ENCODE results near the gene RILPL1. TPM values are rescaled to one million over a fixed set of nuclear protein-coding genes. Genes with fewer than 3 reads are reported as not detected.

Gene RILPL1
- total and polyA plus RNA-seq, 2 of the 4 experiments (the other 2 are of a cell fraction), result 11.1 to 19.8 TPM

DNA sequence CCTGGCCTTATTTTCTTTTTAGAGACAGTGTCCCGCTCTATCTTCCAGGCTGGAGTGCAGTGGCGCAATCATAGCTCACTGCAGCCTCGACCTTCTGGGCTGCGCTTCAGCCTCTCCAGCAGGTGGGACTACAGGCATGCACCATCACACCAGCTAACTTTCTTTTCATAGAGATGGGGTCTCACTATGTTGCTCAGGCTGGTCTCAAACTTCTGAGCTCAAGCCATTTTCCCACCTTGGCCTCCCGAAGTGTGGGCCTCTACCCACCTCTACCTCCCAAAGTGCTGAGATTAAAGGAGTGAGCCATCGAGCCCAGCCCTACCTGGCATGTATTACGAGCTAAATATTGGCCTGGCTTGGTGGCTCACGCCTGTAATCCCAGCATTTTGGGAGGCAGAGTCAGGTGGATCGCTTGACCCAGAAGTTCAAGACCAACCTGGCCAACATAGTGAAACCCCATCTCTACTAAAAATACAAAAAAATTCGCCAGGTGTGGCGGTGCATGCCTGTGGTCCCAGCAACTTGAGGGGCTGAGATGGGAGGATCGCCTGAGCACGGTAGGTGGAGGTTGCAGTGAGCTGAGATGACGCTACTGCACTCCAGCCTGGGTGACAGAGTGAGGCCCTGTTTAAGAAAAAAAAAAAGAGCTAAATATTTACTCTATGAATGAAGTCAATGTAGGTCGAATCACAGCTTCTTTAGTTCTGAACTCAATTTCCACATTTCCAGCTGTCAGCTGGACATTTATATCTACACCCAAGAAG, 7.6 kb upstream of the RILPL1 start:
- WGBS, 2 experiments (ENCODE audit: extremely low coverage in 2 of 2, insufficient read length in 1 of 2), result 90% methylated on average over 4 of the region's 15 CpGs; no CpG with 5 or more reads in 1 of the 2 experiments
- H2AK5ac ChIP-seq (ENCODE audit: low read depth, low read length), result no peak overlapping the region
- no peaks in the 10 kb centered on the region for H3K9me3 ChIP-seq (ENCODE audit: control insufficient read depth, insufficient read depth, low read length)
- H3K4me1 ChIP-seq (ENCODE audit: control insufficient read depth, insufficient read depth, low read length), result no peaks in the 10 kb centered on the region
- peaks cover 6% of the 10 kb centered on the region for H3K27me3 ChIP-seq (ENCODE audit: control insufficient read depth, insufficient read depth, low read length)
- H3K4ac ChIP-seq (ENCODE audit: low read depth, low read length), result no peak overlapping the region
- H3K9me1 ChIP-seq (ENCODE audit: insufficient read depth, low read length), result no peaks in the 10 kb centered on the region
- no peak overlapping the region for H3K9ac ChIP-seq (ENCODE audit: low read depth, low read length)
- no peak overlapping the region for H2AK9ac ChIP-seq (replicated peaks; ENCODE audit: low read depth, low read length, poor library complexity)
- no peak overlapping the region for H2BK5ac ChIP-seq (ENCODE audit: low read depth, low read length, poor library complexity, severe bottlenecking)
- no peak overlapping the region for H2AFZ ChIP-seq (replicated peaks; ENCODE audit: low read length, poor library complexity)
- H4K91ac ChIP-seq (ENCODE audit: insufficient read depth, low read depth, low read length), result no peak overlapping the region
- intact Hi-C loops (cut with micrococcal nuclease), result no loop called here
- dilution Hi-C loops (cut with HindIII; ENCODE audit: low sequenced_read_pairs, unreplicated experiment), result no loop called here
- no peaks in the 10 kb centered on the region for H4K20me1 ChIP-seq (ENCODE audit: insufficient read depth, low read length)
- no peak overlapping the region for H2BK15ac ChIP-seq (ENCODE audit: low read depth, low read length)
- H3K4me2 ChIP-seq (ENCODE audit: low read depth, low read length), result no peak overlapping the region
- no TSS peak for BruUV-seq (replicated peaks)
- no peaks in the 10 kb centered on the region for H3K36me3 ChIP-seq (ENCODE audit: control insufficient read depth, insufficient read depth, low read length)
- no peak overlapping the region for H4K5ac ChIP-seq (ENCODE audit: low read depth, low read length)
- H3K27ac ChIP-seq (ENCODE audit: insufficient read depth, low read length), result no peak overlapping the region
- no peak overlapping the region for H3K56ac ChIP-seq (ENCODE audit: extremely low read depth, insufficient read depth, low read length)
- in situ Hi-C loops (cut with MboI; ENCODE audit: low sequenced_read_pairs), result no loop called here
- no peak overlapping the region for H3K4me3 ChIP-seq (ENCODE audit: insufficient read depth, low read depth, low read length)
- no peak for ATAC-seq (ENCODE audit: low read depth)
- CTCF ChIA-PET, result no interaction called here
- DNase-seq, result no peak
- no peak overlapping the region for H3K23ac ChIP-seq (ENCODE audit: low read depth, low read length)
- no peak overlapping the region for H2BK120ac ChIP-seq (ENCODE audit: low read depth, low read length)
- no peak overlapping the region for H3K14ac ChIP-seq (replicated peaks; ENCODE audit: low read depth, low read length)
- H4K8ac ChIP-seq (ENCODE audit: low read depth in 2 of 2, low read length in 2 of 2), result no peak overlapping the region
- H3K18ac ChIP-seq (ENCODE audit: low read depth, low read length), result no peak overlapping the region
- no peaks in the 10 kb centered on the region for H3K79me1 ChIP-seq (ENCODE audit: low read depth in 1 of 2, low read length in 2 of 2)
- no peak overlapping the region for H2BK20ac ChIP-seq (ENCODE audit: low read depth, low read length)
- POLR2A ChIA-PET (ENCODE audit: unreplicated experiment), result no interaction called here
- TF ChIP-seq RAD21 (IDR thresholded peaks at IDR 0.05; ENCODE audit: low read length) (no peak), MAFK (IDR thresholded peaks at IDR 0.05; ENCODE audit: low read depth, low read length) (no peak), RCOR1 (IDR thresholded peaks at IDR 0.05; ENCODE audit: insufficient replicate concordance, low read length) (no peak), CEBPB (IDR thresholded peaks at IDR 0.05; ENCODE audit: low read depth, low read length) (no peak), MAZ (IDR thresholded peaks at IDR 0.05; ENCODE audit: borderline replicate concordance, low read depth, low read length) (no peak), BHLHE40 (IDR thresholded peaks at IDR 0.05; ENCODE audit: low read depth, low read length) (no peak), NFE2L2 (IDR thresholded peaks at IDR 0.05; ENCODE audit: low read depth, low read length) (no peak), SMC3 (IDR thresholded peaks at IDR 0.05; ENCODE audit: low read depth, low read length) (no peak), MXI1 (IDR thresholded peaks at IDR 0.05; ENCODE audit: borderline replicate concordance, low read depth, low read length) (no peak), CHD1 (IDR thresholded peaks at IDR 0.05; ENCODE audit: low read depth, low read length) (no peak), RFX5 (IDR thresholded peaks at IDR 0.05; ENCODE audit: low read depth, low read length) (no peak), FOS (IDR thresholded peaks at IDR 0.05; ENCODE audit: low read depth, low read length) (no peak), POLR2A (IDR thresholded peaks at IDR 0.05; ENCODE audit: low read depth, low read length) (no peak)
- TF ChIP-seq, protein P1, sequence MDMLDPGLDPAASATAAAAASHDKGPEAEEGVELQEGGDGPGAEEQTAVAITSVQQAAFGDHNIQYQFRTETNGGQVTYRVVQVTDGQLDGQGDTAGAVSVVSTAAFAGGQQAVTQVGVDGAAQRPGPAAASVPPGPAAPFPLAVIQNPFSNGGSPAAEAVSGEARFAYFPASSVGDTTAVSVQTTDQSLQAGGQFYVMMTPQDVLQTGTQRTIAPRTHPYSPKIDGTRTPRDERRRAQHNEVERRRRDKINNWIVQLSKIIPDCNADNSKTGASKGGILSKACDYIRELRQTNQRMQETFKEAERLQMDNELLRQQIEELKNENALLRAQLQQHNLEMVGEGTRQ (IDR thresholded peaks at IDR 0.05; ENCODE audit: low read depth, low read length), result no peak
